Neural crest cell (in vitro differentiated cells): ENCODE results near the gene TGFB1. TPM values are rescaled to one million over a fixed set of nuclear protein-coding genes. Genes with fewer than 3 reads are reported as not detected.
A peak's percentile ranks its signal among the peaks of the same experiment; 100 is the strongest.

Experiments
- DNase-seq: peaks from one replicate; pipeline ENCODE4 v3.0.0; 2021; ENCODE audit warnings: low read depth, mixed read lengths, low spot score
- H3K27ac Mint-ChIP-seq: one replicate; pipeline ENCODE4 v1.8.0; 2021; ENCODE audit warnings: mild to moderate bottlenecking, mixed read lengths; ENCODE audit not compliant: unreplicated experiment
- H3K27me3 Mint-ChIP-seq: 2 replicates; pipeline ENCODE4 v1.8.0; 2021; ENCODE audit warnings: low read depth, mild to moderate bottlenecking, mixed read lengths
- H3K36me3 Mint-ChIP-seq: 2 replicates; pipeline ENCODE4 v1.8.0; 2021; ENCODE audit warnings: low read depth, mild to moderate bottlenecking, mixed read lengths
- H3K4me1 Mint-ChIP-seq: 2 replicates; pipeline ENCODE4 v1.8.0; 2021; ENCODE audit warnings: mixed read lengths
- H3K4me3 Mint-ChIP-seq: one replicate; pipeline ENCODE4 v1.8.0; 2021; ENCODE audit warnings: mild to moderate bottlenecking, mixed read lengths
- H3K9me3 Mint-ChIP-seq: 2 replicates; pipeline ENCODE4 v1.8.0; 2021; ENCODE audit warnings: mixed read lengths
- CTCF ChIP-seq: fragments of 200-600 bp; sonication (generic); conservative IDR thresholded peaks from 2 replicates; pipeline ENCODE4 v1.5.0; 2021; ENCODE audit warnings: antibody characterized with exemption, mild to moderate bottlenecking
- total RNA-seq: library from RNA; stranded (reverse); gene quantifications from 2 replicates; pipeline ENCODE4 v1.2.1, GENCODE V29; 2021

Gene TGFB1
- total RNA-seq, 1 donor from 2014 or later, result 2.2 TPM

- Mint-ChIP-seq H3K27me3 (peaks cover 36% of the 10 kb centered on the region), H3K4me1 (peaks cover 38% of the 10 kb centered on the region), H3K36me3 (no peaks in the 10 kb centered on the region), H3K27ac (no peak overlapping the region), H3K9me3 (no peaks in the 10 kb centered on the region), H3K4me3 (peak overlapping the region; percentile 65)
- DNase-seq, result no peak
- TF ChIP-seq CTCF, result no peak
Measured at GRCh38 chr19:41328842-41329225, 24.9 kb downstream of the TGFB1 start.

- DNase-seq, result no peak
Measured at GRCh38 chr19:41328157-41328841, 25.4 kb downstream of the TGFB1 start.

GRCh38 chr19:41327576-41328156 is 26.1 kb downstream of the TGFB1 start:
- Mint-ChIP-seq H3K27ac (no peak overlapping the region), H3K4me3 (peak overlapping the region; percentile 65), H3K27me3 (peaks cover 36% of the 10 kb centered on the region), H3K9me3 (no peaks in the 10 kb centered on the region), H3K36me3 (no peaks in the 10 kb centered on the region), H3K4me1 (peaks cover 46% of the 10 kb centered on the region)
- DNase-seq, result no peak
- TF ChIP-seq CTCF, result no peak

More at GRCh38 chr19:41328157-41328841, 25.4 kb downstream of the TGFB1 start:
- Mint-ChIP-seq H3K27ac (no peak overlapping the region), H3K27me3 (peaks cover 36% of the 10 kb centered on the region), H3K9me3 (no peaks in the 10 kb centered on the region), H3K36me3 (no peaks in the 10 kb centered on the region), H3K4me1 (peaks cover 39% of the 10 kb centered on the region), H3K4me3 (peak overlapping the region; percentile 65)
- TF ChIP-seq CTCF, result no peak

GRCh38 chr19:41327076-41327575 is 26.6 kb downstream of the TGFB1 start:
- H3K27me3 Mint-ChIP-seq, result peaks cover 36% of the 10 kb centered on the region
- H3K9me3 Mint-ChIP-seq, result no peaks in the 10 kb centered on the region
- DNase-seq, result no peak
- peak overlapping the region; percentile 68 for H3K4me3 Mint-ChIP-seq
- no peaks in the 10 kb centered on the region for H3K36me3 Mint-ChIP-seq
- H3K4me1 Mint-ChIP-seq, result peaks cover 47% of the 10 kb centered on the region
- peak overlapping the region; percentile 96 for H3K27ac Mint-ChIP-seq
- TF ChIP-seq CTCF, result no peak

- H3K4me3 Mint-ChIP-seq, result peak overlapping the region; percentile 68
- no peaks in the 10 kb centered on the region for H3K9me3 Mint-ChIP-seq
- DNase-seq, result no peak
- H3K27me3 Mint-ChIP-seq, result peaks cover 39% of the 10 kb centered on the region
- peaks cover 54% of the 10 kb centered on the region for H3K4me1 Mint-ChIP-seq
- TF ChIP-seq CTCF, result no peak
- H3K36me3 Mint-ChIP-seq, result no peaks in the 10 kb centered on the region
- H3K27ac Mint-ChIP-seq, result peak overlapping the region; percentile 32
Measured at GRCh38 chr19:41325947-41326706, 27.6 kb downstream of the TGFB1 start.
